Activated B cell treated with CpG ODN at 0.5 μM for 24 hours (primary cell): Measurements from ENCODE around the gene RUVBL2. TPM values are rescaled to one million over a fixed set of nuclear protein-coding genes. Genes with fewer than 3 reads are reported as not detected.
A peak's percentile ranks its signal among the peaks of the same experiment; 100 is the strongest.
"Not testable (repeated sequence)": the region's sequence is repeated elsewhere in the genome, so short reads cannot be mapped to it uniquely, and the experiment has no call there.

Experiments used
- ATAC-seq: fragments of 200-7000 bp; cut with Tn5 transposase; one replicate; pipeline ENCODE4 v1.10.0; 2021; ENCODE audit warnings: low read depth, mild to moderate bottlenecking, moderate library complexity
- CTCF ChIA-PET: fragments of 350-600 bp; sonication (Branson Sonifier 250); formaldehyde crosslinking; loops from one replicate; lab custom pipeline; 2021; ENCODE audit warnings: antibody characterized with exemption; lab: Charles Lee
- POLR2A ChIA-PET: fragments of 350-600 bp; sonication (Branson Sonifier 250); formaldehyde crosslinking; loops from one replicate; lab custom pipeline; 2021; ENCODE audit warnings: antibody characterized with exemption; lab: Charles Lee
- DNase-seq: peaks from one replicate; pipeline ENCODE4 v3.0.0; 2022
- H3K27ac Mint-ChIP-seq: one replicate; pipeline ENCODE4 v1.8.0; 2020; ENCODE audit warnings: mixed read lengths
- H3K27me3 Mint-ChIP-seq: one replicate; pipeline ENCODE4 v1.8.0; 2021; ENCODE audit warnings: mixed read lengths
- H3K36me3 Mint-ChIP-seq: one replicate; pipeline ENCODE4 v1.8.0; 2021; ENCODE audit warnings: low read depth, mixed read lengths
- H3K4me1 Mint-ChIP-seq: one replicate; pipeline ENCODE4 v1.8.0; 2021; ENCODE audit warnings: mixed read lengths
- H3K4me3 Mint-ChIP-seq: one replicate; pipeline ENCODE4 v1.8.0; 2020; ENCODE audit warnings: mild to moderate bottlenecking, mixed read lengths
- H3K9me3 Mint-ChIP-seq: one replicate; pipeline ENCODE4 v1.8.0; 2020; ENCODE audit warnings: mixed read lengths
- CTCF ChIP-seq: fragments of 200-600 bp; IDR thresholded peaks from one replicate; pipeline ENCODE4 v1.8.0; 2022; ENCODE audit warnings: antibody characterized with exemption, mild to moderate bottlenecking
- intact Hi-C: fragments of 100-400 bp; cut with micrococcal nuclease; formaldehyde crosslinking; loops from one replicate; pipeline ENCODE4 v1.15.1; 2024
- total RNA-seq: library from RNA; stranded (reverse); gene quantifications from 2 replicates; pipeline ENCODE4 v1.2.3, GENCODE V29; 2022

Gene RUVBL2
- total RNA-seq, 1 donor from 2014 or later, result 75.6 TPM

- H3K27ac Mint-ChIP-seq, H3K9me3 Mint-ChIP-seq, POLR2A ChIA-PET, H3K36me3 Mint-ChIP-seq, intact Hi-C loops, CTCF ChIA-PET, H3K4me1 Mint-ChIP-seq, H3K4me3 Mint-ChIP-seq, H3K27me3 Mint-ChIP-seq, DNase-seq: not testable (repeated sequence)
- peak; percentile 25 for ATAC-seq
Measured at GRCh38 chr19:49031642-49032301, 38.1 kb downstream of the RUVBL2 start, which contains the start of gene CGB2. Gene CGB2 (plus strand): TSS chr19:49031890. CDS start chr19:49032096, 206 bp downstream.

GRCh38 chr19:49036815-49037214 is 43.1 kb downstream of the RUVBL2 start, which contains the start of gene CGB1:
Gene CGB1 (minus strand): TSS chr19:49036895. CDS start chr19:49036711, 184 bp downstream.
- intact Hi-C loops, H3K27me3 Mint-ChIP-seq, CTCF ChIA-PET, POLR2A ChIA-PET, H3K9me3 Mint-ChIP-seq, ATAC-seq, H3K4me3 Mint-ChIP-seq, H3K27ac Mint-ChIP-seq, DNase-seq, H3K4me1 Mint-ChIP-seq, H3K36me3 Mint-ChIP-seq: not testable (repeated sequence)

GRCh38 chr19:49038111-49038510 is 44.4 kb downstream of the RUVBL2 start:
- H3K4me3 Mint-ChIP-seq, H3K4me1 Mint-ChIP-seq, POLR2A ChIA-PET, H3K9me3 Mint-ChIP-seq, H3K27me3 Mint-ChIP-seq, H3K36me3 Mint-ChIP-seq, H3K27ac Mint-ChIP-seq, DNase-seq, intact Hi-C loops, ATAC-seq: not testable (repeated sequence)
- CTCF ChIA-PET, result interaction anchor here (0.6 kb wide), 1 partner anchor 36 kb away, joined by 3 read pairs; no protein-coding TSS in a partner anchor

GRCh38 chr19:49038557-49039276 is 45.0 kb downstream of the RUVBL2 start:
- intact Hi-C loops, H3K36me3 Mint-ChIP-seq, POLR2A ChIA-PET, H3K27me3 Mint-ChIP-seq, H3K9me3 Mint-ChIP-seq, DNase-seq, ATAC-seq, H3K27ac Mint-ChIP-seq, H3K4me3 Mint-ChIP-seq, H3K4me1 Mint-ChIP-seq: not testable (repeated sequence)
- CTCF ChIA-PET, result interaction anchor here (0.6 kb wide), 1 partner anchor 37 kb away, joined by 3 read pairs; no protein-coding TSS in a partner anchor

- H3K36me3 Mint-ChIP-seq, H3K4me3 Mint-ChIP-seq, ATAC-seq, H3K9me3 Mint-ChIP-seq, H3K27me3 Mint-ChIP-seq, intact Hi-C loops, CTCF ChIA-PET, POLR2A ChIA-PET, H3K27ac Mint-ChIP-seq, DNase-seq, H3K4me1 Mint-ChIP-seq: not testable (repeated sequence)
Measured at GRCh38 chr19:49039736-49040135, 46.0 kb downstream of the RUVBL2 start.

GRCh38 chr19:49042177-49042576 is 48.5 kb downstream of the RUVBL2 start:
- ChIA-PET POLR2A (no interaction called here), CTCF (no interaction called here)
- Mint-ChIP-seq H3K9me3 (no peaks in the 10 kb centered on the region), H3K4me1 (no peaks in the 10 kb centered on the region), H3K27ac (no peak overlapping the region), H3K36me3 (no peaks in the 10 kb centered on the region), H3K4me3 (no peak overlapping the region), H3K27me3 (peaks cover 6% of the 10 kb centered on the region)
- DNase-seq (no peak), ATAC-seq (no peak)
- intact Hi-C loops, result no loop called here
- no peak for TF ChIP-seq CTCF

- H3K27ac Mint-ChIP-seq, H3K36me3 Mint-ChIP-seq, POLR2A ChIA-PET, H3K9me3 Mint-ChIP-seq, intact Hi-C loops, DNase-seq, H3K4me1 Mint-ChIP-seq, CTCF ChIA-PET, ATAC-seq, H3K27me3 Mint-ChIP-seq, H3K4me3 Mint-ChIP-seq: not testable (repeated sequence)
Measured at GRCh38 chr19:49042666-49043065, 49.0 kb downstream of the RUVBL2 start.

- H3K4me1 Mint-ChIP-seq, H3K4me3 Mint-ChIP-seq, DNase-seq, intact Hi-C loops, CTCF ChIA-PET, H3K36me3 Mint-ChIP-seq, H3K9me3 Mint-ChIP-seq, POLR2A ChIA-PET, ATAC-seq, H3K27ac Mint-ChIP-seq, H3K27me3 Mint-ChIP-seq: not testable (repeated sequence)
Measured at GRCh38 chr19:49043548-49043947, 49.9 kb downstream of the RUVBL2 start, which contains the start of gene CGB5. Gene CGB5 (plus strand): TSS chr19:49043848. CDS start chr19:49044210, 362 bp downstream.

- DNase-seq, H3K27me3 Mint-ChIP-seq, CTCF ChIA-PET, H3K4me3 Mint-ChIP-seq, H3K27ac Mint-ChIP-seq, H3K4me1 Mint-ChIP-seq, H3K9me3 Mint-ChIP-seq, POLR2A ChIA-PET, H3K36me3 Mint-ChIP-seq, ATAC-seq, intact Hi-C loops: not testable (repeated sequence)
Measured at GRCh38 chr19:49049011-49049410, 55.3 kb downstream of the RUVBL2 start, which contains the start of gene CGB8. Gene CGB8 (minus strand): TSS chr19:49049111. CDS start chr19:49048739, 372 bp downstream.

GRCh38 chr19:49049834-49050233 is 56.1 kb downstream of the RUVBL2 start:
- H3K36me3 Mint-ChIP-seq, H3K9me3 Mint-ChIP-seq, DNase-seq, H3K4me3 Mint-ChIP-seq, CTCF ChIA-PET, H3K27me3 Mint-ChIP-seq, H3K4me1 Mint-ChIP-seq, ATAC-seq, POLR2A ChIA-PET, H3K27ac Mint-ChIP-seq, intact Hi-C loops: not testable (repeated sequence)
